Endothelial cell (in vitro differentiated cells): ENCODE results near the gene DAAM2. TPM values are rescaled to one million over a fixed set of nuclear protein-coding genes. Genes with fewer than 3 reads are reported as not detected.

Experiments
- DNase-seq: peaks from one replicate; pipeline ENCODE4 v3.0.0; 2021; ENCODE audit warnings: low spot score
- H3K27ac Mint-ChIP-seq: one replicate; pipeline ENCODE4 v1.8.0; 2021; ENCODE audit warnings: mixed read lengths, inconsistent platforms; ENCODE audit not compliant: unreplicated experiment
- H3K27me3 Mint-ChIP-seq: one replicate; pipeline ENCODE4 v1.8.0; 2021; ENCODE audit warnings: mild to moderate bottlenecking, moderate library complexity, mixed read lengths, inconsistent platforms; ENCODE audit not compliant: unreplicated experiment
- H3K36me3 Mint-ChIP-seq: one replicate; pipeline ENCODE4 v1.8.0; 2021; ENCODE audit warnings: mild to moderate bottlenecking, low read depth, mixed read lengths, inconsistent platforms; ENCODE audit not compliant: unreplicated experiment
- H3K4me1 Mint-ChIP-seq: one replicate; pipeline ENCODE4 v1.8.0; 2021; ENCODE audit warnings: mild to moderate bottlenecking, mixed read lengths, inconsistent platforms; ENCODE audit not compliant: unreplicated experiment
- H3K4me3 Mint-ChIP-seq: one replicate; pipeline ENCODE4 v1.8.0; 2021; ENCODE audit warnings: mild to moderate bottlenecking, mixed read lengths, inconsistent platforms; ENCODE audit not compliant: unreplicated experiment
- H3K9me3 Mint-ChIP-seq: one replicate; pipeline ENCODE4 v1.8.0; 2021; ENCODE audit warnings: mixed read lengths, inconsistent platforms; ENCODE audit not compliant: unreplicated experiment
- CTCF ChIP-seq: fragments of 200-600 bp; sonication (generic); IDR thresholded peaks from one replicate; pipeline ENCODE4 v1.5.0; 2021; ENCODE audit warnings: antibody characterized with exemption; ENCODE audit not compliant: unreplicated experiment
- total RNA-seq: library from RNA; stranded (reverse); fragmentation: NEBNext Ultra II Directional; extraction: Animal tissue kit (Norgen Biotek cat#: 25700); gene quantifications from one replicate; pipeline ENCODE4 v1.2.1, GENCODE V29; 2021; ENCODE audit not compliant: unreplicated experiment

DAAM2 gene
- total RNA-seq, 1 donor from 2014 or later, result 3.0 TPM

GRCh38 chr6:39881851-39882530, 89.8 kb downstream of the DAAM2 start:
- H3K27ac Mint-ChIP-seq, result no peak overlapping the region
- no peak for TF ChIP-seq CTCF
- no peak overlapping the region for H3K4me3 Mint-ChIP-seq
- no peaks in the 10 kb centered on the region for H3K36me3 Mint-ChIP-seq
- H3K4me1 Mint-ChIP-seq, result peaks cover 5% of the 10 kb centered on the region
- H3K27me3 Mint-ChIP-seq, result peaks cover 6% of the 10 kb centered on the region
- no peaks in the 10 kb centered on the region for H3K9me3 Mint-ChIP-seq
- DNase-seq, result no peak

GRCh38 chr6:39882531-39882899, 90.3 kb downstream of the DAAM2 start:
- Mint-ChIP-seq H3K4me1 (peaks cover under 1% of the 10 kb centered on the region), H3K27me3 (peaks cover 6% of the 10 kb centered on the region), H3K9me3 (no peaks in the 10 kb centered on the region), H3K4me3 (no peak overlapping the region), H3K27ac (no peak overlapping the region), H3K36me3 (no peaks in the 10 kb centered on the region)
- TF ChIP-seq CTCF, result no peak
- no peak for DNase-seq

- Mint-ChIP-seq H3K4me3 (no peak overlapping the region), H3K4me1 (no peaks in the 10 kb centered on the region), H3K36me3 (no peaks in the 10 kb centered on the region), H3K27me3 (peaks cover 11% of the 10 kb centered on the region), H3K27ac (no peak overlapping the region), H3K9me3 (no peaks in the 10 kb centered on the region)
- TF ChIP-seq CTCF, result no peak
- DNase-seq, result no peak
These were observed 92.5 kb downstream of the DAAM2 start for GRCh38 chr6:39884696-39885095.

GRCh38 chr6:39885691-39886090, 93.5 kb downstream of the DAAM2 start:
- Mint-ChIP-seq H3K27ac (no peak overlapping the region), H3K4me1 (no peaks in the 10 kb centered on the region), H3K4me3 (no peak overlapping the region), H3K9me3 (no peaks in the 10 kb centered on the region), H3K27me3 (peaks cover 11% of the 10 kb centered on the region), H3K36me3 (no peaks in the 10 kb centered on the region)
- DNase-seq, result no peak
- no peak for TF ChIP-seq CTCF

- H3K27me3 Mint-ChIP-seq, result peaks cover 14% of the 10 kb centered on the region
- H3K27ac Mint-ChIP-seq, result no peak overlapping the region
- H3K4me1 Mint-ChIP-seq, result no peaks in the 10 kb centered on the region
- H3K4me3 Mint-ChIP-seq, result no peak overlapping the region
- H3K9me3 Mint-ChIP-seq, result no peaks in the 10 kb centered on the region
- no peaks in the 10 kb centered on the region for H3K36me3 Mint-ChIP-seq
- DNase-seq, result no peak
- TF ChIP-seq CTCF, result no peak
These were observed 94.7 kb downstream of the DAAM2 start for GRCh38 chr6:39886871-39887270.
